Thymus (tissue), 11 donors: ENCODE data around the gene HOXB4. TPM values are rescaled to one million over a fixed set of nuclear protein-coding genes. Genes with fewer than 3 reads are reported as not detected.

Experiments
- DNase-seq, 9 donors: peaks; one replicate each; pipeline ENCODE4 v3.0.0-alpha.2; 2013; ENCODE audit warnings: low spot score in 9 of 9, low read depth in 6 of 9, missing footprints in 1 of 9
- H3K27ac ChIP-seq, 2 donors: one replicate each; pipeline ENCODE4 v1.5.1; 2013; ENCODE audit warnings: control low read depth in 1 of 2, low read depth in 1 of 2, low read length in 1 of 2, mild to moderate bottlenecking in 1 of 2, moderate library complexity in 1 of 2
- H3K27me3 ChIP-seq, 2 donors: one replicate each; pipeline ENCODE4 v1.5.1; 2013; ENCODE audit warnings: low read length in 1 of 2; ENCODE audit not compliant: control insufficient read depth in 2 of 2, insufficient read depth in 1 of 2
- H3K36me3 ChIP-seq, 2 donors: one replicate each; pipeline ENCODE4 v1.5.1; 2013; ENCODE audit warnings: low read length in 1 of 2, mild to moderate bottlenecking in 1 of 2, moderate library complexity in 1 of 2; ENCODE audit not compliant: control insufficient read depth in 2 of 2, insufficient read depth in 2 of 2
- H3K4me1 ChIP-seq, 2 donors: one replicate each; pipeline ENCODE4 v1.5.1; 2013; ENCODE audit warnings: low read length in 2 of 2; ENCODE audit not compliant: control insufficient read depth in 2 of 2, insufficient read depth in 2 of 2
- H3K4me3 ChIP-seq, 2 donors: one replicate each; pipeline ENCODE4 v1.5.1; 2013; ENCODE audit warnings: low read length in 2 of 2, control low read depth in 1 of 2, mild to moderate bottlenecking in 1 of 2
- H3K9me3 ChIP-seq, 2 donors: one replicate each; pipeline ENCODE4 v1.5.1; 2013; ENCODE audit warnings: low read length in 1 of 2, mild to moderate bottlenecking in 1 of 2; ENCODE audit not compliant: control insufficient read depth in 2 of 2, insufficient read depth in 1 of 2
- WGBS: extraction: QIAGEN DNeasy Blood & Tissue Kit; methylation state at CpG from one replicate; pipeline ENCODE4 v1.1.7; 2013; 5-methylcytosine and 5-hydroxymethylcytosine counted together
- polyA plus RNA-seq: library from polyadenylated mRNA; stranded (reverse); fragments of 200-250 nt; gene quantifications from one replicate; pipeline ENCODE4 v1.2.3, GENCODE V29; 2013
- total RNA-seq: library from RNA; stranded (reverse); fragments of 120-200 nt; gene quantifications from one replicate; pipeline ENCODE4 v1.2.4, GENCODE V29; 2013
- donor health status: healthy.

Gene HOXB4
- total and polyA plus RNA-seq, 2 donors = 0.90 to 1.5 TPM

GRCh38 chr17:48547808-48548522 lies 30.2 kb downstream of the HOXB4 start:
- H3K36me3 ChIP-seq = peaks cover 0 to 4% of the 10 kb centered on the region in 2 donors
- no peaks in the 10 kb centered on the region for H3K9me3 ChIP-seq
- DNase-seq = peak in 4 of 9 donors; percentile 29 to 81 (median 54)
- peaks cover 9 to 53% of the 10 kb centered on the region in 2 donors for H3K4me1 ChIP-seq
- 41% methylated on average over 24 of the region's 24 CpGs for WGBS
- peak overlapping the region; percentile 11 to 31 for H3K4me3 ChIP-seq
- H3K27me3 ChIP-seq = peaks cover 19 to 43% of the 10 kb centered on the region in 2 donors
- H3K27ac ChIP-seq = peak overlapping the region; percentile 31 to 79

- Histone ChIP-seq H3K4me3 (peak overlapping the region in 1 of 2 donors; percentile 0), H3K9me3 (no peaks in the 10 kb centered on the region), H3K4me1 (peaks cover 9 to 59% of the 10 kb centered on the region in 2 donors), H3K36me3 (peaks cover 0 to 4% of the 10 kb centered on the region in 2 donors), H3K27me3 (peaks cover 20 to 50% of the 10 kb centered on the region in 2 donors), H3K27ac (peak overlapping the region; percentile 60 to 71)
- DNase-seq = peak in 2 of 9 donors; percentile 22 to 57
- 41% methylated on average over 10 of the region's 10 CpGs for WGBS
Observed at GRCh38 chr17:48546924-48547807, 31.0 kb downstream of the HOXB4 start.

GRCh38 chr17:48546137-48546923 lies 31.8 kb downstream of the HOXB4 start:
- H3K27me3 ChIP-seq = peaks cover 21 to 55% of the 10 kb centered on the region in 2 donors
- peak in 1 of 9 donors; percentile 55 for DNase-seq

GRCh38 chr17:48545539-48545938 lies 32.6 kb downstream of the HOXB4 start:
- whole genome bisulfite sequencing = 98% methylated on average over 1 of the region's 1 CpG
- no peak overlapping the region for H3K27ac ChIP-seq
- no peak overlapping the region for H3K4me3 ChIP-seq
- peaks cover 22 to 59% of the 10 kb centered on the region in 2 donors for H3K27me3 ChIP-seq
- H3K9me3 ChIP-seq = no peaks in the 10 kb centered on the region
- H3K4me1 ChIP-seq = peaks cover 9 to 71% of the 10 kb centered on the region in 2 donors
- DNase-seq = no peak
- H3K36me3 ChIP-seq = peaks cover 0 to 4% of the 10 kb centered on the region in 2 donors

More at GRCh38 chr17:48546137-48546923, 31.8 kb downstream of the HOXB4 start:
- 56% methylated on average over 10 of the region's 10 CpGs for WGBS
- Histone ChIP-seq H3K4me3 (peak overlapping the region in 1 of 2 donors; percentile 0), H3K36me3 (peaks cover 0 to 4% of the 10 kb centered on the region in 2 donors), H3K4me1 (peaks cover 9 to 65% of the 10 kb centered on the region in 2 donors), H3K9me3 (no peaks in the 10 kb centered on the region), H3K27ac (peak overlapping the region; percentile 60 to 71)

DNA sequence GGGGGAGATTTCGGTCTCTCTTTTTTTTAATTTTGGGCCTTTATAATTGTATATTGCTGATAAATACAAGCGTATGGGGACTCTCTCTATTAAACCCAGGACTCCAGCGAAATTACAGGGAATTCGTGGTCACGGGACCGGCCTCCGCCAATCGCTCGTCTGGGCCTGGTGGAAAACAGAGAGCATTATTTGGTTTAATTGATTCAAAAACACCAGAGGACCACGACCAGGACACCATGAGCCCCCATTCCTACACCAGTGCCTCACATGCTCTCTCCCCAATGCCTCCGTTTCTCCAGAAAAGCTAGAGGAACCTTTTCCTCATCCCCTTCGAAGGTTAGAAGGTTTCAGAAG lies 33.2 kb downstream of the HOXB4 start, which contains the start of gene HOXB2:
HOXB2 (minus strand) TSS at position 88 of the 354 bp plus-strand sequence. CDS start 198 bp downstream, outside the sequence.
- Histone ChIP-seq H3K4me1 (peaks cover 9 to 71% of the 10 kb centered on the region in 2 donors), H3K36me3 (peaks cover 0 to 2% of the 10 kb centered on the region in 2 donors), H3K27me3 (peaks cover 22 to 61% of the 10 kb centered on the region in 2 donors), H3K9me3 (no peaks in the 10 kb centered on the region), H3K27ac (peak within 1 kb of the TSS; percentile 81 to 82), H3K4me3 (peak within 1 kb of the TSS; percentile 60 to 75)
- WGBS = 74% methylated on average over 12 of the region's 12 CpGs
- DNase-seq = no peak

GRCh38 chr17:48544349-48545021 lies 33.7 kb downstream of the HOXB4 start:
- peak in 2 of 9 donors; percentile 29 to 68 for DNase-seq
- 3% methylated on average over 38 of the region's 38 CpGs for WGBS
- Histone ChIP-seq H3K4me1 (peaks cover 9 to 71% of the 10 kb centered on the region in 2 donors), H3K27ac (peak overlapping the region; percentile 81 to 82), H3K4me3 (peak overlapping the region; percentile 60 to 75), H3K9me3 (no peaks in the 10 kb centered on the region), H3K36me3 (no peaks in the 10 kb centered on the region), H3K27me3 (peaks cover 22 to 64% of the 10 kb centered on the region in 2 donors)

DNA sequence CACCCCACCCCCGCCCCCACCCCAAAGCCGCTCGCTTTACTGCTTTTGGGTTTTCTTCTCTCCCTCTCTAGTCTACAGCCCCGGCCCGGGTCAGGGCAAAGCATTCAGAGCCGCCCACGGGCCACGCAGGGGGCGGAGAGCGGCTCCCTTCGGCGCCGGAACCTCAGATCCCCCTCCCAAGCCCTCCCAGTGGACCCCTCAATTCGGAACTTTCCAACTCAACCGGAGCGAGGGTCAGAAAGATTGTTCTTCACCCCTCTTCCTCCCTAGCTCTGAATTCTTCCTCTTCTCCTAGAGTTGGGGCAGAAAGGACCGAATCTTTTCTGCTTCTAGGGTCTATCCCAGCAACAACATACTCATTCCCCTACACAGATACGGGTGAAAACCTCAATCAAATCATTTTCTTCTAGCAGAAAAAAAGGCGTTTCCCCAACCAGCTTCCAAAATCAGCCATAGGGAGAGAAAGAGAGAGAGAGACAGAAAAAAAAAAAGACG lies 34.2 kb downstream of the HOXB4 start:
- H3K4me1 ChIP-seq = peaks cover 9 to 68% of the 10 kb centered on the region in 2 donors
- peak overlapping the region; percentile 81 to 82 for H3K27ac ChIP-seq
- H3K27me3 ChIP-seq = peaks cover 20 to 67% of the 10 kb centered on the region in 2 donors
- DNase-seq = peak in 3 of 9 donors; percentile 17 to 36 (median 34)
- no peaks in the 10 kb centered on the region for H3K9me3 ChIP-seq
- H3K36me3 ChIP-seq = no peaks in the 10 kb centered on the region
- H3K4me3 ChIP-seq = peak overlapping the region; percentile 60 to 75
- WGBS = 2% methylated on average over 20 of the region's 20 CpGs
